ENCODE results near the gene HECTD4.

- no peak for TF ChIP-seq CTCF (conservative IDR thresholded peaks at IDR 0.05 in 1 of 2, IDR thresholded peaks at IDR 0.05 in 1 of 2; ENCODE audit: extremely low read depth in 1 of 2, insufficient read depth in 1 of 2, low read depth in 1 of 2, low read length in 2 of 2)
- no peak for TF ChIP-seq EZH2 (IDR thresholded peaks at IDR 0.05; ENCODE audit: borderline replicate concordance, low read length)
These were observed 248.8 kb downstream of the HECTD4 start for GRCh38 chr12:112133418-112133817.
